Left ventricle myocardium inferior (tissue), 1 donor: ENCODE results near the gene RTN4R. TPM values are rescaled to one million over a fixed set of nuclear protein-coding genes. Genes with fewer than 3 reads are reported as not detected.
A peak's percentile ranks its signal among the peaks of the same experiment; 100 is the strongest.

Experiments used
- DNase-seq: peaks from one replicate; pipeline ENCODE4 v3.0.0-alpha.2; 2020
- H3K27ac ChIP-seq: fragments of 200-600 bp; replicated peaks from 2 replicates; pipeline ENCODE4 v1.8.0; 2021
- H3K27me3 ChIP-seq: fragments of 200-600 bp; 2 replicates; pipeline ENCODE4 v1.8.0; 2021; ENCODE audit warnings: low read depth
- H3K36me3 ChIP-seq: fragments of 200-600 bp; 2 replicates; pipeline ENCODE4 v1.8.0; 2021
- H3K4me1 ChIP-seq: fragments of 200-600 bp; 2 replicates; pipeline ENCODE4 v1.8.0; 2021
- H3K4me3 ChIP-seq: fragments of 200-600 bp; 2 replicates; pipeline ENCODE4 v1.8.0; 2021; ENCODE audit warnings: mild to moderate bottlenecking, moderate library complexity
- H3K9me3 ChIP-seq: fragments of 200-600 bp; replicated peaks from 2 replicates; pipeline ENCODE4 v1.8.0; 2021
- intact Hi-C: fragments of 100-400 bp; cut with micrococcal nuclease; formaldehyde crosslinking; loops from one replicate; pipeline ENCODE4 v1.11.0; 2022
- total RNA-seq: library from RNA; stranded (reverse); fragmentation: NEBNext Ultra II Directional; extraction: Animal tissue kit (Norgen Biotek cat#: 25700); gene quantifications from one replicate; pipeline ENCODE4 v1.2.1, GENCODE V29; 2021
- TF ChIP-seq, protein P1 (sequence below): fragments of 200-600 bp; IDR thresholded peaks from 2 replicates; pipeline ENCODE4 v1.8.0; 2021; ENCODE audit warnings: antibody characterized with exemption, mild to moderate bottlenecking, borderline replicate concordance
- donor health status: DM: no; HTN: yes; CAD: no; lungs with severe emphysema.

RTN4R gene
- total RNA-seq, 1 donor from 2014 or later: 0.96 TPM

DNA sequence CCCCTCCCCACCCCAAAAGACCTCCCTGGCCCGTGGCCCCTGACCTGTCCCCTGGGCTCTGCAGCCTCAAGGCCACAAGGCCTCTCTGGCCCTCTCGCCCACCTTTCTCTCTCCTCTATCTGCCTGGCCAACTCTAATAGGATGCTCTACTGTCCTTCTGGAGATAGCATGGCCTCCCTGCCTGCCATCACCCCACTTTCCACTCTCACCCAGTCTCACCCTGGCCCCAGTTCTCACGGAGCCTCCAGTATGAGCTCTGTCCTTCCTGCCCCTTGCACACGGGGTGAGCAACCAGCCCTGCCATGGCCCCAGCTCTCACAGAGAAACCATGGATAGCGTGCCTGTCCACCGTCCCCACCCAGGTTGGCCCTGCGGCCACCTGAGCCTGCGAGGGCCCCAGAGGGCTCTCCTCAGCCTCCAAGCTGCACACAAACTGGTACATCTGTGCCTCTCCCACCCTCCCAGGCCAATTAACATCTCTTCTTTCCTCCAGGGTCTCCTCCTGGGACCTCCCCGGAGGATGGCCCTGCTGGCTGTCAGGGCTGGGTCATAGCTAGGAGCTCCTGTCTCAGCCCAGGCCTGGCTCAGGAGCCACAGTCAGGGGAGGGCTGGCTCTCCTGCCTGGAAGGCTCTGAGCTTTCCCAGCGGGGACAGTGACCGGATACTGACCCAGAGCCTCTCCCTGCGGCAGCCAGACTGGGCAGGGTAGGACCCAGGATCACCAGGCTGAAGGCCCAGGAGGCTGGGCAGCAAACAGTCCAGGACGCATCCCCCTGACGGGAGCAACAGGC lies 22.3 kb downstream of the RTN4R start:
- no peaks in the 10 kb centered on the region for H3K27me3 ChIP-seq
- no peaks in the 10 kb centered on the region for H3K9me3 ChIP-seq
- no peak overlapping the region for H3K27ac ChIP-seq
- DNase-seq: no peak
- H3K36me3 ChIP-seq: no peaks in the 10 kb centered on the region
- TF ChIP-seq, protein P1, sequence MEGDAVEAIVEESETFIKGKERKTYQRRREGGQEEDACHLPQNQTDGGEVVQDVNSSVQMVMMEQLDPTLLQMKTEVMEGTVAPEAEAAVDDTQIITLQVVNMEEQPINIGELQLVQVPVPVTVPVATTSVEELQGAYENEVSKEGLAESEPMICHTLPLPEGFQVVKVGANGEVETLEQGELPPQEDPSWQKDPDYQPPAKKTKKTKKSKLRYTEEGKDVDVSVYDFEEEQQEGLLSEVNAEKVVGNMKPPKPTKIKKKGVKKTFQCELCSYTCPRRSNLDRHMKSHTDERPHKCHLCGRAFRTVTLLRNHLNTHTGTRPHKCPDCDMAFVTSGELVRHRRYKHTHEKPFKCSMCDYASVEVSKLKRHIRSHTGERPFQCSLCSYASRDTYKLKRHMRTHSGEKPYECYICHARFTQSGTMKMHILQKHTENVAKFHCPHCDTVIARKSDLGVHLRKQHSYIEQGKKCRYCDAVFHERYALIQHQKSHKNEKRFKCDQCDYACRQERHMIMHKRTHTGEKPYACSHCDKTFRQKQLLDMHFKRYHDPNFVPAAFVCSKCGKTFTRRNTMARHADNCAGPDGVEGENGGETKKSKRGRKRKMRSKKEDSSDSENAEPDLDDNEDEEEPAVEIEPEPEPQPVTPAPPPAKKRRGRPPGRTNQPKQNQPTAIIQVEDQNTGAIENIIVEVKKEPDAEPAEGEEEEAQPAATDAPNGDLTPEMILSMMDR: no peak
- intact Hi-C loops: no loop called here
- H3K4me3 ChIP-seq: no peak overlapping the region
- peaks cover 59% of the 10 kb centered on the region for H3K4me1 ChIP-seq

DNA sequence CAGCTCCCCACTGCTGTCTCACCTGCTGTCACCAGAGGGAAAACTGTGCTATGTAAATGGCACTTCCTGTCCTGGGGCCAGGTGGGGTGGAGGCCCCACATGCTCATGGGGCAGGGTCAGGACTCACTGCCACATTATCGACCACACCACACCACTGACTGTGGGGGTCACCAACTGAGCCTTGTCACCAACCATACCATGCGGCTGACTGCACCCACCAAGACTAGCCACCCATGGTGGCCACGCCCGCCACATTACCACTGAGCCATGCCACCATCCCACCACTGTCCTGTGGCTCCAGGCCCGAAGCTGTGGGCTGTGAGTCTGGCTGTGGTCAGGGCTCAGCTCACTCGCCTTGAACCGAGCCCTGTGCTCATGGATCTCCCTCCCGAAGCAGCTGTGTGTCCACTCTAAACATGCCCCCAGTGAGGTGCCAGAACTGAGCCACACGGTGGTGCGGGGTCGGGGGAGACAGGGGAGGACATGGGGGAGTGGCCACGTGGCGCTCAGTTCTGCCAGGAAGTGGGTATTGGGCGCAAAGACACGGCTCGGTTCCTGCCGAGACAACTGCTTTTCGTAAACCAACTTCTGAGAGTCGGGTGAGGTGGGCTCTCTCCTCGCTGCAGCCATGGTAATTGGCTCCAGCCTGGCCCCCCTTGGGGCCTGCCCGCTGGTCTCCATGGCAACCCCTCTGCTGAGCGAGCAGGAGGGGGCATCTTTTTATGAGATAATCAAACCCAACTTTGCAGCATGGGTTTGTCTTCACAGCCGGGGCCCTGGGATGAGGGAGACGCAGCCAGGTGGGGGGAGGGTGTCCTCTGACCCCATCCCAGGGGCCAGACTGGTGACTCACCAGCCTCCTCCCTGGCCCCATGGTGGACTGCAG lies 23.2 kb downstream of the RTN4R start:
- intact Hi-C loops: no loop called here
- no peaks in the 10 kb centered on the region for H3K9me3 ChIP-seq
- TF ChIP-seq, protein P1: no peak
- H3K27ac ChIP-seq: no peak overlapping the region
- H3K4me3 ChIP-seq: no peak overlapping the region
- no peaks in the 10 kb centered on the region for H3K36me3 ChIP-seq
- no peak for DNase-seq
- H3K4me1 ChIP-seq: peaks cover 62% of the 10 kb centered on the region
- H3K27me3 ChIP-seq: no peaks in the 10 kb centered on the region

DNA sequence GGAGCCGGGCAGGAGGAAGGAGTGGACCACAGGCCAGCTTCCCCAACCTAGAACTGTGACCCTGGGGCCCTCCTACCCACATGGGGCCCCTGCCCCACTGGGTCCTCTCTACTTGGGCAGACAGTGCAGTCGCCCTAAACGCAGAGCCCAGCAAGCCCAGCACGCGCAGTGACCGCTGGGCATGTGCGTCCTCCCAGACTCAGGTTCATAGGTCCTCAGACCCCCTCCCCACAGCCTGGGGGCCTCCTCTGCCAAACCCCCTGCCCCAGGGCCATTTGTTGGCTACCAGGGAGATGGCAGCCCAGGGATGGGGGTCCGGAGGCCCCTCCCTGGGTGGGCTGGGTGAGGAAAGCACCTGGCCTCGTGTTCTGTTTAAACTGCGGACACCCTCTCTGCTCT lies 23.9 kb downstream of the RTN4R start:
- intact Hi-C loops: no loop called here
- Histone ChIP-seq H3K27ac (peak overlapping the region; percentile 50), H3K9me3 (no peaks in the 10 kb centered on the region), H3K27me3 (no peaks in the 10 kb centered on the region), H3K4me3 (no peak overlapping the region), H3K4me1 (peaks cover 62% of the 10 kb centered on the region), H3K36me3 (no peaks in the 10 kb centered on the region)
- TF ChIP-seq, protein P1: no peak
- DNase-seq: no peak

DNA sequence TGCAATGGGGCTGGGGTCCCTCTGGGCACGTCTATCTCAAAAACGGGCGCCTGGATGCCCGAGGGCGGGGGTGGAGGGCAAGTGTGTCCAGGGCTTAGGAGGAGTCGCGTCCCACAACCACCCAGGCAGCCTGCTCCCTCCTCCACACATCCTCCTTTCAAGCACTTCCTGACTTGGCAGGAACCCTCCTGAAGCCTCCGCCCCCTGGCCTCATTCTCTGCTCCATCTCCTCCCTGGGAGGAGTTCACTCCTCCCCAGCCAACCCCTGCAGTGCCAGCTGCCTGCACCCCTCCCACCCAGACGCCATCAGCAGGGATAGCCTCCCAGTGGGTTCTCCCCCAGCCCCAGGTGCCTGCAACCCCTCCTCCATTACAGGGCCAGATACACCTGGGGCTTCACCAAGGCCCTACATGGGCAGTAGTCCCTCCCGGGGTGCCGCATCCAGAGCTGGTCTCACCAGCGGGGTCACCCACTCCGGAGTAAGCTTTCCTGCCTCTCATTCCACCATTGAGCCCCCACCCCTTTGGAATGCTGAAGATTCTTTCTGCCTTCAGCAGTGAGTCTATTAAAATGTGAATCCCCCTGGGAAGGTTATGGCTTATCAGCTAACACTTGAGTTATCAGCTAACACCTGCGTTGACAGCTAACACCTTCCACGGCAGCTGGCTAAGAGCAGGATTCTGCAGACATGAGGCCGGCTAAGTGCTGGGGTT lies 24.4 kb downstream of the RTN4R start:
- DNase-seq: peak; percentile 75
- Histone ChIP-seq H3K27ac (peak overlapping the region; percentile 50), H3K9me3 (no peaks in the 10 kb centered on the region), H3K4me1 (peaks cover 62% of the 10 kb centered on the region), H3K27me3 (no peaks in the 10 kb centered on the region), H3K4me3 (peak overlapping the region; percentile 41), H3K36me3 (no peaks in the 10 kb centered on the region)
- intact Hi-C loops: no loop called here
- TF ChIP-seq, protein P1: no peak

DNA sequence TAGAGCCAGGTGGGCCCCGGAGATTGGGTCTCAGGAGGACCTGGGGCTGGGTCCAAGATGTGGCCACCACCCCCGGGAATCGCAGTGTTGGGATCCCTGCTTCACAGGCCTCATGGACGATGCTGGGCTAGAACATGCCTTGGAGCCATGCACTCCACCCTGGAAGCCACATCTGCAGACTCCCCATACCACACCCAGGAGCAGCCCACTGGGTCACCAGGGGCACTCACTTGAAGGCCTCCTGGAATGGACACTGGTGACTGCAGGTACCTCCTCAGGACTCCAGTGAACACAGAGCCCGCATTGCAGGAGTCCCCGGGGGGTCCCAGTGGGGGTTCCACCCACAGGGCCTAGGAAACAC lies 25.0 kb downstream of the RTN4R start:
- TF ChIP-seq, protein P1: no peak
- H3K4me1 ChIP-seq: peaks cover 64% of the 10 kb centered on the region
- H3K9me3 ChIP-seq: no peaks in the 10 kb centered on the region

More for the DNA sequence above, 25.0 kb downstream of the RTN4R start:
- intact Hi-C loops: no loop called here
- Histone ChIP-seq H3K36me3 (no peaks in the 10 kb centered on the region), H3K4me3 (peak overlapping the region; percentile 41), H3K27ac (peak overlapping the region; percentile 50), H3K27me3 (no peaks in the 10 kb centered on the region)
- DNase-seq: no peak
